ENCODE results near the gene GNG8.
A peak's percentile ranks its signal among the peaks of the same experiment; 100 is the strongest.

The GNG8 gene

GRCh38 chr19:46614114-46614722 is 21.8 kb downstream of the GNG8 start:
- H3K36me3 ChIP-seq (ENCODE audit: insufficient read depth), result no peaks in the 10 kb centered on the region; the same call in 1 of the 2 replicates
- H3K4me1 ChIP-seq (ENCODE audit: low read depth, poor library complexity, severe bottlenecking), result peaks cover 33% of the 10 kb centered on the region
- no peak overlapping the region for H3K4me3 ChIP-seq (IDR thresholded peaks at IDR 0.05; ENCODE audit: insufficient read depth, low read depth, low read length)
- no peaks in the 10 kb centered on the region for H4K20me1 ChIP-seq (ENCODE audit: insufficient read depth)
- peak; percentile 94 for TF ChIP-seq CTCF (conservative IDR thresholded peaks at IDR 0.05; ENCODE audit: low read depth, low read length)
- H3K4me2 ChIP-seq, result no peak overlapping the region
- no peak overlapping the region for H3K9ac ChIP-seq
- no peaks in the 10 kb centered on the region for H3K79me2 ChIP-seq (ENCODE audit: insufficient read depth, low read depth)
- peaks cover 78% of the 10 kb centered on the region for H3K27me3 ChIP-seq (ENCODE audit: insufficient read depth, low read depth)
- no peak overlapping the region for H3K27ac ChIP-seq
- H2AFZ ChIP-seq (ENCODE audit: low read depth), result no peak overlapping the region

GRCh38 chr19:46613525-46613924 is 22.5 kb downstream of the GNG8 start:
- Histone ChIP-seq H2AFZ (ENCODE audit: low read depth) (no peak overlapping the region), H3K27me3 (ENCODE audit: insufficient read depth, low read depth) (peaks cover 71% of the 10 kb centered on the region), H3K4me3 (IDR thresholded peaks at IDR 0.05; ENCODE audit: insufficient read depth, low read depth, low read length) (no peak overlapping the region), H3K27ac (no peak overlapping the region), H3K9ac (no peak overlapping the region), H3K79me2 (ENCODE audit: insufficient read depth, low read depth) (no peaks in the 10 kb centered on the region), H3K4me2 (no peak overlapping the region), H3K4me1 (ENCODE audit: low read depth, poor library complexity, severe bottlenecking) (peaks cover 33% of the 10 kb centered on the region), H4K20me1 (ENCODE audit: insufficient read depth) (no peaks in the 10 kb centered on the region), H3K36me3 (ENCODE audit: insufficient read depth) (no peaks in the 10 kb centered on the region; the same call in 1 of the 2 replicates)
- TF ChIP-seq CTCF (conservative IDR thresholded peaks at IDR 0.05; ENCODE audit: low read depth, low read length), result no peak

GRCh38 chr19:46611776-46612175 is 24.2 kb downstream of the GNG8 start:
- H2AFZ ChIP-seq (ENCODE audit: low read depth), result no peak overlapping the region
- H3K4me1 ChIP-seq (ENCODE audit: low read depth, poor library complexity, severe bottlenecking), result peaks cover 29% of the 10 kb centered on the region
- no peak overlapping the region for H3K9ac ChIP-seq
- no peak for TF ChIP-seq CTCF (conservative IDR thresholded peaks at IDR 0.05; ENCODE audit: low read depth, low read length)
- H3K27me3 ChIP-seq (ENCODE audit: insufficient read depth, low read depth), result peaks cover 55% of the 10 kb centered on the region
- H3K79me2 ChIP-seq (ENCODE audit: insufficient read depth, low read depth), result no peaks in the 10 kb centered on the region
- H3K4me2 ChIP-seq, result peak overlapping the region; percentile 71
- no peak overlapping the region for H3K27ac ChIP-seq
- H4K20me1 ChIP-seq (ENCODE audit: insufficient read depth), result no peaks in the 10 kb centered on the region
- no peak overlapping the region for H3K4me3 ChIP-seq (IDR thresholded peaks at IDR 0.05; ENCODE audit: insufficient read depth, low read depth, low read length)
- no peaks in the 10 kb centered on the region; the same call in 1 of the 2 replicates for H3K36me3 ChIP-seq (ENCODE audit: insufficient read depth)

GRCh38 chr19:46610851-46611770 is 24.9 kb downstream of the GNG8 start:
- H3K4me2 ChIP-seq, result peak overlapping the region; percentile 71
- peaks cover 24% of the 10 kb centered on the region for H3K4me1 ChIP-seq (ENCODE audit: low read depth, poor library complexity, severe bottlenecking)
- peaks cover 49% of the 10 kb centered on the region for H3K27me3 ChIP-seq (ENCODE audit: insufficient read depth, low read depth)
- H3K4me3 ChIP-seq (IDR thresholded peaks at IDR 0.05; ENCODE audit: insufficient read depth, low read depth, low read length), result no peak overlapping the region
- TF ChIP-seq CTCF (conservative IDR thresholded peaks at IDR 0.05; ENCODE audit: low read depth, low read length), result no peak
- no peak overlapping the region for H3K9ac ChIP-seq
- H3K27ac ChIP-seq, result no peak overlapping the region
- H3K79me2 ChIP-seq (ENCODE audit: insufficient read depth, low read depth), result no peaks in the 10 kb centered on the region
- no peaks in the 10 kb centered on the region; the same call in 1 of the 2 replicates for H3K36me3 ChIP-seq (ENCODE audit: insufficient read depth)
- no peaks in the 10 kb centered on the region for H4K20me1 ChIP-seq (ENCODE audit: insufficient read depth)
- H2AFZ ChIP-seq (ENCODE audit: low read depth), result no peak overlapping the region

Measured in KMS-11 (cell line).